Nephron progenitor cell (in vitro differentiated cells): ENCODE results near the gene GABPA.
"Not testable (repeated sequence)": the region's sequence is repeated elsewhere in the genome, so short reads cannot be mapped to it uniquely, and the experiment has no call there.

Experiments used
- DNase-seq: peaks from one replicate; pipeline ENCODE4 v3.0.0; 2021
- H3K27ac Mint-ChIP-seq: 2 replicates; pipeline ENCODE4 v1.8.0; 2021; ENCODE audit warnings: mild to moderate bottlenecking, moderate library complexity, mixed read lengths
- H3K27me3 Mint-ChIP-seq: 2 replicates; pipeline ENCODE4 v1.8.0; 2021; ENCODE audit warnings: mild to moderate bottlenecking, low read depth, mixed read lengths; ENCODE audit not compliant: poor library complexity
- H3K36me3 Mint-ChIP-seq: 2 replicates; pipeline ENCODE4 v1.8.0; 2021; ENCODE audit warnings: low read depth, mixed read lengths
- H3K4me1 Mint-ChIP-seq: 2 replicates; pipeline ENCODE4 v1.8.0; 2021; ENCODE audit warnings: mixed read lengths
- H3K4me3 Mint-ChIP-seq: 2 replicates; pipeline ENCODE4 v1.8.0; 2021; ENCODE audit warnings: mild to moderate bottlenecking, moderate library complexity, mixed read lengths
- H3K9me3 Mint-ChIP-seq: 2 replicates; pipeline ENCODE4 v1.8.0; 2021; ENCODE audit warnings: mild to moderate bottlenecking, moderate library complexity, mixed read lengths
- TF ChIP-seq, protein P1 (sequence below): fragments of 200-600 bp; sonication (generic); IDR thresholded peaks from 2 replicates; pipeline ENCODE4 v1.5.0; 2021; ENCODE audit warnings: antibody characterized with exemption

GABPA gene

DNA sequence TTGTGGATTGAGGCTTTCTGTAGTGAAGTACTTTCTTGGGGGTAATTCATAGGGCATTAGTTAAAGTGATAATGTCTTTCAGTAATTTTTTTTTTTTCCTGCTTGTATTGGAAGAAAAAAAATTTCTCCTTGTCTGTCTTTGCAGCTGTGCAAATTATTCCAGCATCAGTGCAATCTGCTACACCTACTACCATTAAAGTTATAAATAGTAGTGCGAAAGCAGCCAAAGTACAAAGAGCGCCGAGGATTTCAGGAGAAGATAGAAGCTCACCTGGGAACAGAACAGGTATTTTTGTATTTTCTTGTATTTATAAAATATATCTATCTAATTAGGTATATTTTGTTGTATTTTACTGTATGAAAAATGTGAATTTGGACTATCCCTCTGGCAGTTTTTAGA, 29.3 kb downstream of the GABPA start:
- no peaks in the 10 kb centered on the region for H3K4me1 Mint-ChIP-seq
- TF ChIP-seq, protein P1, sequence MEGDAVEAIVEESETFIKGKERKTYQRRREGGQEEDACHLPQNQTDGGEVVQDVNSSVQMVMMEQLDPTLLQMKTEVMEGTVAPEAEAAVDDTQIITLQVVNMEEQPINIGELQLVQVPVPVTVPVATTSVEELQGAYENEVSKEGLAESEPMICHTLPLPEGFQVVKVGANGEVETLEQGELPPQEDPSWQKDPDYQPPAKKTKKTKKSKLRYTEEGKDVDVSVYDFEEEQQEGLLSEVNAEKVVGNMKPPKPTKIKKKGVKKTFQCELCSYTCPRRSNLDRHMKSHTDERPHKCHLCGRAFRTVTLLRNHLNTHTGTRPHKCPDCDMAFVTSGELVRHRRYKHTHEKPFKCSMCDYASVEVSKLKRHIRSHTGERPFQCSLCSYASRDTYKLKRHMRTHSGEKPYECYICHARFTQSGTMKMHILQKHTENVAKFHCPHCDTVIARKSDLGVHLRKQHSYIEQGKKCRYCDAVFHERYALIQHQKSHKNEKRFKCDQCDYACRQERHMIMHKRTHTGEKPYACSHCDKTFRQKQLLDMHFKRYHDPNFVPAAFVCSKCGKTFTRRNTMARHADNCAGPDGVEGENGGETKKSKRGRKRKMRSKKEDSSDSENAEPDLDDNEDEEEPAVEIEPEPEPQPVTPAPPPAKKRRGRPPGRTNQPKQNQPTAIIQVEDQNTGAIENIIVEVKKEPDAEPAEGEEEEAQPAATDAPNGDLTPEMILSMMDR: no peak
- no peak overlapping the region for H3K27ac Mint-ChIP-seq
- H3K36me3 Mint-ChIP-seq: peaks cover 34% of the 10 kb centered on the region
- no peaks in the 10 kb centered on the region for H3K9me3 Mint-ChIP-seq
- no peaks in the 10 kb centered on the region for H3K27me3 Mint-ChIP-seq
- DNase-seq: no peak
- no peak overlapping the region for H3K4me3 Mint-ChIP-seq

DNA sequence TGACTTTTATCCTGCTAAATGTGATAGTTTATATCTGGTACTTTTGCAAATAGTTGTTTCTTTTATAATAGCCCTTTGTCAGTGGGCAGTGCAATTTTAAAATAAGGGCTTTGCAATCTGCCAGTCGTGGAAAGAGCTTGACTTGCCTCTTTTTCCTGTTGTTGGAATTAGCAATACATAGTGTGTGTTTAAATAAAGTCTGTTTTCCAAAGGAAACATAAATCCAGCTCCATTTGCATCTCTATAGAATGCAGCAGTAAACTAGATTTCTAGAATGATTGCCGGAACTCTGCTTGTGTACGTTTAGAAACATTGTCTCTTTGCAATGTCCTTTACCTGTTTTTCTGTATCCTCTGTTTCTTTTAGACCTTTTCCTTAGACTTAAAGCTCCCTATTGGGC, 33.1 kb downstream of the GABPA start:
- no peaks in the 10 kb centered on the region for H3K27me3 Mint-ChIP-seq
- TF ChIP-seq, protein P1: no peak

DNA sequence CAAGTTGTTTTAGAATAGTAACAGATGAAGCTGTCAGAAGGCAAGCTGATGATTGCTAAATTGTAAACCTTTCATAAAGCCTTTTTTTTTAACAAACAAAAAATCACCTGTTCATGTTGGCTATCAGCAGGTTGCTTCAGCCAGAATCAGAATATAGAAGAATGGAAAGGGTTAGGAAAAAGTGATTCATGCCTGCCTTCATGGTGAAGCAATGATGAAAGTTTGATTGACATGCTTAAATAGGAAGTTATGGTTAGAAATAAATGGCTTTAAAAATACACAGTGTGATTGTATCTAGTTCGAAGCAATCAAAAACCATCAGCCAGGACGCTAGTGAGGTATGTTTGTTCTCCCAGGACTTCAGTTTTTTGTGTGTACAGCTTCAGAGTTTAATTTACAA, 37.9 kb downstream of the GABPA start:
- H3K27me3 Mint-ChIP-seq: peaks cover 3% of the 10 kb centered on the region
- no peaks in the 10 kb centered on the region for H3K4me1 Mint-ChIP-seq
- no peaks in the 10 kb centered on the region for H3K9me3 Mint-ChIP-seq
- DNase-seq: no peak
- peaks cover 5% of the 10 kb centered on the region for H3K36me3 Mint-ChIP-seq
- no peak overlapping the region for H3K4me3 Mint-ChIP-seq
- H3K27ac Mint-ChIP-seq: no peak overlapping the region
- TF ChIP-seq, protein P1: no peak

More for the DNA sequence above, 33.1 kb downstream of the GABPA start:
- H3K4me1 Mint-ChIP-seq: no peaks in the 10 kb centered on the region
- H3K9me3 Mint-ChIP-seq: no peaks in the 10 kb centered on the region
- H3K4me3 Mint-ChIP-seq: no peak overlapping the region
- H3K36me3 Mint-ChIP-seq: peaks cover 26% of the 10 kb centered on the region
- DNase-seq: no peak
- no peak overlapping the region for H3K27ac Mint-ChIP-seq

DNA sequence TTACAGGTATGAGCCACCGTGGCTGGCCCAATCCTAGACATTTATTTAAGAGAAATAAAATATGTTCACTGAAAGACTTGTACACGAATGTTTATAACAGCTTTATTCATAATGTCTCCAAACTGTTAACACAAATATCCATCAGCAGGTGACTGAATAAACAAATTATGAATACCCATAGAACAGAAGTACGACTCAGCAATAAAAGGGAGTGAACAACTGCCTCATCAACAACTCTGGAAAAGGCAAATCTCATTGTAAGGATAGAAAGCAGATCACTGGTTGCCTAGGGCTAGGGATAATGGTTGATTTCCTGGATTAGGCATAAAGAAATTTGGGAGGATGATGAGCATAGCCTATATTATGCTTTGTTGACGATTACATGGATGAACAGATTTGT, 41.7 kb downstream of the GABPA start:
- Mint-ChIP-seq H3K4me3 (no peak overlapping the region), H3K36me3 (no peaks in the 10 kb centered on the region), H3K4me1 (no peaks in the 10 kb centered on the region), H3K27ac (no peak overlapping the region), H3K27me3 (peaks cover 8% of the 10 kb centered on the region), H3K9me3 (no peaks in the 10 kb centered on the region)
- TF ChIP-seq, protein P1: no peak
- no peak for DNase-seq

DNA sequence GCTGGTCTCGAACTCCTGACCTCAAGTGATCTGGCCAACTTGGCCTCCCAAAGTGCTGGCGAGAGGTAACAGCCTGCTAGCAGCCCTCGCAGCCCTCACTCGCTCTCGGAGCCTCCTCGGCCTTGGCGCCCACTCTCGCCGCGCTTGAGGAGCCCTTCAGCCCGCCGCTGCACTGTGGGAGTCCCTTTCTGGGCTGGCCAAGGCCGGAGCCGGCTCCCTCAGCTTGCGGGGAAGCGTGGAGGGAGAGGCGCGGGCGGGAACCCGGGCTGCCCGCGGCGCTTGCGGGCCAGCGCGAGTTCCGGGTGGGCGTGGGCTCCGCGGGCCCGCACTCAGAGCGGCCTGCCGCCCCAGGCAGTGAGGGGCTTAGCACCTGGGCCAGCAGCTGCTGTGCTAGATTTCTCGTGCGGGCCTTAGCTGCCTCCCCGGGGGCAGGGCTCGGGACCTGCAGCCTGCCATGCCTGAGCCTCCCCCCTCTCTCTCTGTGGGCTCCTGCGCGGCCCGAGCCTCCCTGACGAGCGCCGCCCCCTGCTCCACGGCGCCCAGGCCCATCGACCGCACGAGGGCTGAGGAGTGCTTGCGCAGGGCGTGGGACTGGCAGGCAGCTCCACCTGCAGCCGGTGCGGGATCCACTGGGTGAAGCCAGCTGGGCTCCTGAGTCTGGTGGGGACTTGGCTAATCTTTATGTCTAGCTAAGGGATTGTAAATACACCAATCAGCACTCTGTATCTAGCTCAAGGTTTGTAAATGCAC, 43.5 kb downstream of the GABPA start:
- H3K4me1 Mint-ChIP-seq, H3K4me3 Mint-ChIP-seq, H3K36me3 Mint-ChIP-seq, DNase-seq, H3K9me3 Mint-ChIP-seq, H3K27ac Mint-ChIP-seq: not testable (repeated sequence)
- H3K27me3 Mint-ChIP-seq: peaks cover 13% of the 10 kb centered on the region

DNA sequence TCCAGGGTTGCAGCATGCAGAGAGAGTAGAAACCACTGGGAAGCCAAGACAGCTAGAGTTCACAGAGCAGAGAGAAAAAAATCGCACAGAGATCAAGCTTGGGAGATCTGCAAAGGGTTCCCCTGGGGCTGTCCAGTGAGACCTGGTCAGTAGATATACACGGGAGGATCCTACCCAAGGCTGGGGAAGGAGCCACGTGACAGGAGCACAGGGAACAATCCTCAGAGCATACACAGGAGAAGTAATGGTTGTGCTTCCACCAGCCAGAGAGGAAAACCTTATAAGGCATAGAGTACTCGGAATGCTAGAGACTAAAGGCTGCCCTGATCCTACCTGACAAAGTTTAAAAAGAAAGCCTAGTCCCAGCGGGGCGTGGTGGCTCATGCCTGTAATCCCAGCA, 53.9 kb downstream of the GABPA start:
- no peak overlapping the region for H3K27ac Mint-ChIP-seq
- H3K4me1 Mint-ChIP-seq: peaks cover 11% of the 10 kb centered on the region
- peaks cover 7% of the 10 kb centered on the region for H3K27me3 Mint-ChIP-seq

More for the DNA sequence above, 53.9 kb downstream of the GABPA start:
- TF ChIP-seq, protein P1: no peak
- H3K36me3 Mint-ChIP-seq: no peaks in the 10 kb centered on the region
- H3K9me3 Mint-ChIP-seq: no peaks in the 10 kb centered on the region
- no peak for DNase-seq
- H3K4me3 Mint-ChIP-seq: no peak overlapping the region
